NCI-H1417 treated with DMSO at 0.1 percent for 48 hours (cell line): ENCODE measurements around the gene FSIP1.

Source experiments
- DNase-seq: peaks from one replicate; lab custom pipeline; 2025; lab: John Stamatoyannopoulos, UW

The FSIP1 gene

DNA sequence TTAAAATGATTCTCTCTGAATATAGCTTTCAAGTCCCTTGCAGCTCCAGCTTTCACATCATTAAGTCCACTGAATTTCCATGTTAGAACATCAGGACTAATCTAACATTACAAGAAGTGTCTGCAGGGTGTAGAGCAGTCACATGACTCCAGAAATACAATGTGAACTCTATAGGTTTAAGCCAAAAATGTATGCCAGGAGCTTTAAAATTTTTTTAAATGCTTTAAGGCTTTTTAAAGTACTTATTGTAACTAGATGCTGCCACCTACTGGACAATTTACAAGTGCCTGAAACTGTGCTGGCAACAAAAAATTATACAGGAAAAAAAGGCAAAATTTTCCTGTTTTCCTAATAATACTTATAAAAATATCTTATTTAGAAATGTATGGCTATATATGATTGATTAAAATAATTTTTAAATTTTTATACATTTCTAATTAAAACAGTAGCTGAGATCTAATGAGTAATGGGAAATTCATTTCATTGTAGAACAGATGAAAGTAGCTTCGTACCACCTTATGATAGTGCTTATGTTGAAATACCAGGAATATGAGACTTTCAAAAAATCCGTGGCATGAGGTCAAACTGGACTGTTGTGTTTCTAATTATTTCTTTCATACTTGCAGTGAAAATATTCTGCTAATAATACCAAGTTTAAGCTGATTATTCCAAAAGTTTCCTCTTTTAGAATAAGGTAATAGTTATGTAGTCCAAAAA, 25.7 kb downstream of the FSIP1 start:
- no peak for DNase-seq

DNA sequence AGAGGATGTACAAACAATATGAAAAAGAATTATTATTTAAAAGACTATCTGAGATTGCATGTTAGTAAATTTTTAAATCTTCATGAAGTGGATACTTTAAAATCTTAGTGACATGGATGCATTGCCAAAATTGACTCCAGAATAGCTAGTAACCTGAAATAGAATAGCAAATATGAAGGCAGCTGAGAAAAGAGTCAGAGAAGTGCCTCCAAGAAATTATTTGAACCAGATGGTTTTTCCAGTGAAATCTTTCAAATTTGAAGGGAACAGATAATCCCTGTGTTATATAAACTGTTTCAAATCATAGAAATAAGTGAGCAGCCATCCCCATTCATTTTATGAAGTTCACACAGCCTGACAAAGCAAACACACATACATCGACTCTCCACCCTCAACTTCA, 29.6 kb downstream of the FSIP1 start:
- DNase-seq, result no peak

DNA sequence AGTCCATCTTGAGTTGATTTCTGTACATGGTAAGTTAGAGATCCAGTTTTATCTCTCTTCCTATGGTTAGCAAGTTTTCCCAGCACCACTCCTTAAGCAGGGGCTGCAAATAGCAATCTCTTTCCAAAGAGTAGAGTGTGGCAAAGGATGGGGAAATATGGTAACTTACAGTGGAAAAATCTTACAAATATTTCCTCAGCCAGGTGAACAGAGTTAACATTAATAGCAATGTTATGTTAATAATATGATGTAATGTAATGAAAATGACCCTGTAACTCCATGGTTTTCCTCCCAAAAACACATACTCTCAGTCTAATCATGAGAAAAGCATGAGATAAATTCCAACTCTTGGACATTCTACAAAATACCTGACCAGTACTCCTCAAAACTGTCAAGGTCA, 30.4 kb downstream of the FSIP1 start:
- no peak for DNase-seq

DNA sequence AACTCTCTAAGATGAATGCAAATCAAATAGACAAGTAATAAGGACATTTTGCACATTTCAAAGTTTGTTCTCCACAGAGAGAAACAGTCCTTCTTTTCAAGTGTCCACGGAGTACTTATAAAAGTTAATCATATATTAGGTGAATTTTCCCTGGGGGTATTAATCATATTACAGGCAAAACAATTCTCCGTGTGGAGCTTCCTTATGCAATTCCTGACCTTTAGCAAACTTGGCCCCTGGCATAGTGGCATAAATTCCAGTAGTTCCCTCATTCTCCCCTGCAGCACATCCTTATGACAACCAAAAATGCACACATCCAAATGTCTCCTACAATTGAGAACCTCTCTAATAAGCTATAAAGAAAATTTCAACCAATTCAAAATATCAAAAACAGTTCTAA, 34.4 kb downstream of the FSIP1 start:
- no peak for DNase-seq

DNA sequence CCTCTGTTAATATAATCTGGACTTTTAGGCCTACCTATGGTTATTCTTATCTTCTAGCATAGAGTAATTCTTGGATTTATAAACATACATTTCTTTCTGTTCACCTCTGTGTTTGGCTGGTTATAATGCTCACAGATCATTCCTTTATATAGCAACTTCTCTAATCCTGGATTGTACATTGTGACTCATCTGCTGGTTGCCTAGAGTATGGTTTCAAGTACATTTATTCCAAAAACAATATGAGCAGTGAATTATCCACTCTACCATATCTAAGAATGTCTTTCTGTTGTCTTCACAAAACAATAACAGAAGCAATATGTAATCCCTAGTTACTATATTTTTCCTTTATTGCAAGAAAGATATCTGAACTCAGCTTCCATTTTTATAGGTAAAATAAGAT, 35.3 kb downstream of the FSIP1 start:
- DNase-seq, result no peak

DNA sequence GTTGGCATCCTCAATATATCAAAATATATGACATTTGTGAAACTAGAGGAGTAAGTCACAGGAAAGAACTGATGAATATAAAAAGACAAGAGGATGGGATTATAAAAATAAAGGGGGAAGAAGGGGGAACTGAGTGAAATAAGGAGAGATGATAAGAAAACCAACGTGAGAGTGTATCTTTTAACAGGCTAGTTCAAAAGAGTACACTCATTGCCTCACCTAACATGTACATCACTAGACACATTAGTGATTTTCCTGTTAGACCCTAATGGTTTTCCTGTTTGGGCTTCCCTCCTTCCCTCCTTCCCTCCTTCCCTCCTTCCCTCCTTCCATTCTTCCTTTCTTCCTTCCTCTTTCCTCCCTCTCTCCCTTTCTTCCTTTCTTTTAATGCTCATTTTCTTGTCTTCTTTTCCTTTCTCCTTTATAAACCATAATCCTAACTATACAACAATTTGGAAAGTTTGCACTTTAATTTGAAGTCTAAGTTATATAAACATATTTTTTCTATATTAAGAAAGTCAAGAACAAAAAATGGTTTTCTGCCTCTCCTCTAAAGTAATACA, 35.8 kb downstream of the FSIP1 start:
- DNase-seq, result no peak

DNA sequence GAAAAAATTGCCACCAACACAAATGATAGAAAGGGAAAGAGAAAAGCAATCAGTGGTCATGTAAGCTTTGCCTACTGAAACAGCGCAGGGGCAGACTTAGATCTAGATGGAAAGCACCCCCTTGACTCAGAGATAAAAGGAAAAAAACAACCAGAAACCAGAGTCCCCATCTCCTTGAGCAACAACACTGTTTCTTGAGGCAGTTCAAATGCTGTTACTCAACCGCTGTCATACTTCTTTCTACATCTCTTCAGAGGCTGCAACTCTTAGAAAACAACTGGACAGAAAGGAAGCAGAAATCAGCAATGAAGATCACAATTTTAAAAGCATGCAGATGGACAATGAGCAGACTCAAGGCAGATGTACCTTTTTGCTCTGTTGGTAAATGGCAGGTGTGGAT, 36.5 kb downstream of the FSIP1 start:
- DNase-seq, result no peak

DNA sequence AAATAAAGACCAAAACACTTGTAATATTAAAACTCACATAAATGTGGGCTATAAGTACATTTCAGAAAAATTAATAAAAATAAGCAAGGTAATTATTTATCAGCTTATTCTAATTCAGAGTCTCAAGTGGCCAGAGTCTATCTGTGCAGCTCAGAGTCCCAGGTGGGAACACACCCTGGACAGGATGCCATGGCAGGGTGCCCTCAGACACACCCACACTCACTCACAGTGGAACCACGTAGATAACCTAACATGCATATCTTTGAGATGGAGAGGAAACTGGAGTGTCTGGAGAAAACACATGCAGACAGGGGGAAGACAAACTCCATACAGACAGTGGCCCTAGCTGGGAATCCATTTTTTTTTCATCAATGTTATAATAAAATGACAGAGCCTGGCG, 37.2 kb downstream of the FSIP1 start:
- no peak for DNase-seq

DNA sequence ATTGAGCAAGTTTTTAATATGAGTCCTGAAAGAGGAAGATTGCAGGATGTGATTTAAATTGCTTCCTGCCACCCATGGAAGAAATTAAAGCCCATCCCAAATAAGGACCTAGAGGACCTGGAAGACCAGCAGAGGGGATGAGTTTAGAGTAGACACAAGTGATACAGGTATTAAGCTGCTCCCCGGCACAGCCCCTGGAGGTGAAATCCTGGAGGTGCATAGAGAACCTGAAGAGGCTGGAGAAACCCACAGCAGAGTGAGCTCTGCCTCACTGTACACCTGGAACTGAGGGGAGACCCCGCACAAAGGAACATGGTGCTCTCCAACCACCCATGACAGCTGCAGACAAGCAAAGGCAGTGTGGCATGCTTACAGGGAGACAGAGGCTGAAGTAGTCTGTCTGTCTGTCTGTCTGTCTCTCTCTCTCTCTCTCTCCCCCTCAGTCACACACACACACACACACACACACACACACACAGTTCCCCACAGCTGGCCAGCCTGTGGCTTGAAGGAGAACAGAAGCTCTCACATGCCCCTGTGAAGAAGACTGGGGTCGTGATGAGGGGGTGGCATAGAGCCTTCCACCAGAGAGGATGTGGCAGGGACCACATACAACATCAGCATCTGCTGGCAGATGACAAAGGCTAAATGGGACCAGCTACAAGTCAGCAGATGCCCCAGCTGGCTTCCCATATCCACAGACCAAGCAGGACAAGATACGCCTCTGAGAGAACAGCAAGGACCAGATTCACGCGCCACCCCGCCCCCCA, 38.1 kb downstream of the FSIP1 start:
- DNase-seq, result no peak

DNA sequence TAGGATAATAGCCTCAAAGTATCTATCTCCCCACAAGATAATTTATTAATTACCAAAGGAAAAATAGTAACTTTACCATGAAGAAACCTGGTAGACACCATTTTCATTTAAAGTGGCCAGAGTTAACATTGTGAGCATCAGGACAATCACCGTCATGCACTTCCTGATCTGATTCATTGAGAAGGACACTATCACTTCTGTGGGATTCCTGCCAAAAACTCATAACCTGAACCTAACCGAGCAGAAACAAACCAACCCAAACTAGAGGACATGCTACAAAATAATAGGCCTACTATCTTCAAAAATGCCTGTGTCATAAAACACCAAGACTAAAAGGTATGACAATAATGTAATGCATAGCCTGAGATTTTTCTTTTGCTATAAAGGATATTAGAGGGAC, 39.0 kb downstream of the FSIP1 start:
- no peak for DNase-seq

DNA sequence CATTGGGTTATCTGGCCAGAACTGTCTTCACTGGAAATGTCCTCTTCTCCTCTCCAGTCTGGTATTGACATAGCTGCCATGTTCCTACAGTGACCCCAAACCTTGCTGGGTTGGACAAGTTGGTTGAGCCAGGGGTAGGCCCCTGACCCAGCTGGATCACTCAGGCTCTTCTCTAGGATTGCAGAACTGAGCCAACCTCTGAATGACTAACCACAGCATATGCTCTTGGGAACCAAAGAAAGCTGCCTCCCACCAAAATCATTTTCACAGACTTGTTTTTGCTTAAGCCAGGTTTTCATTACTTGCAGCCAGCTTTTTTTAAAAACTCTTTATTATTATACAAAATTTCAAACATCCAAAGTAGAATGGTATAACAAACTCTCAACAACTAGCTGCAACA, 41.4 kb downstream of the FSIP1 start:
- DNase-seq, result no peak

DNA sequence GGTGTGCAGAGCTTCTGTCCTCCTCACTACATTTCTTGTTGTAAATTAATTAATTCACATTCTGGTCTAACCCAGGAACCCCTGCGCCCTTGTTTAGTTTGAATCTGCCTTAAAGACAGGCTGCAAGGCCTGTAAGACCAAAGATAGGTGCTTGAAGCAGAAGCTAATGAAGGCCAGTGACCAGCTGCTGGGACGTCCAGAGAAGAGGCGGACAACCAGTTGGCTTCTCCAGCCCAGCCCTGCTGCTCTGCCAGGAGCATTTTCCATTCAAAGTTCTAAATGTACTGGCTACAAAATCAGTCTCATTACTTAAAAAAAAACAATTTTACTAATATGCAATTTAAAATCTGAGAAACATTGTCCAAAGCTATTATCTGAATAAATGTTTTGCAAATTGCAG, 43.6 kb downstream of the FSIP1 start:
- no peak for DNase-seq

DNA sequence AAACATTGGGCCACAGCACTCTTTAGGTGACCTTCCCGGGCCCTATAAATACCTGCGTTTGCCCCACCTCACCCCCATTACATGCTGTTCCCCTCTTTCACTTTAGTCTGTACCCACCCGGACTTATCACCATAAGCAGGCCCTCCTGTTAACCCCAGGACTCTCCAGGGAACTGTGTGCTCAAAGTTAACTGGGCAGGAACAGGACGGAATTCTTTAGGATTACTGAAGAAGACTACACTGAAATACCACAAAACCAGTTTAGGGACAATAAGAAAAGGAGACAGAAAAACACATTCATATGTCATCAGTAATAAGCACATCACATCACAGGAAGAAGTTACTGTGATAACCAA, 45.5 kb downstream of the FSIP1 start:
- no peak for DNase-seq

DNA sequence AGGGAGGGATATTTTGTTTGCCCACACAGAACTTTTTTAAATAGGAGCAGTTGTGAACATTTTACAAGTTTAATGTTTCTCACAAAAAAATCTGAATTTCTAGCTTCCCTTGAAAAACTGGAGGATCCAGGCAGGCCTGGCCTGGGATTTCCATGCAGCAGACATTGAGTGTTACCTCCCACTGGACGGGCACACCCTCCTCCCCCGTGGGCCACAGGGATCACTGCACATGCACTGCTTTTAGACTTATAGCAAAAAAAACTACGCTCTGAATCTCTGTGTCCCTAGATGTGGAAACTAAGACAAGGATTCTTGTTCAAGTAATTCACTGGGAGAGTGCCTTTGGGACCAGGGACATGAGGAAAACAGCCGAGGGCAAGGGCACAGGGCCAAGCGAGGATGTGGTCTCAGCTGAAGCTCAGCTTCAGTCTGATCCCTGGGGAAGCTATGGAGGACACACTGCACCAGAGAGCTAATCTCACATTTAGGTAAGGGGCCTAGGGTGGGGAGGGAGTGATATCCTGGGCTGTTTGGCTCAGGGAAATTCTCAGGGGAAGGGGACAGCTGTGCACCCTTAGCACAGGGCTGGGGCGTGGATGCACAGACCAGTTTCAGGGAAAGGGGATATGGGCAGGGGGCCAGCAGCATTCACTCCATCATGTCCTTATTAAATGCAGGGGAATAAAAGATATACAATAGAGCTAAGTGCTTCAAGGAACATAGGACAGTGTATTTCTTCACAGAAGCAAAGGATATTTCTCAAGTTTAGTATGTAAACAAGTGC, 46.0 kb downstream of the FSIP1 start:
- no peak for DNase-seq

DNA sequence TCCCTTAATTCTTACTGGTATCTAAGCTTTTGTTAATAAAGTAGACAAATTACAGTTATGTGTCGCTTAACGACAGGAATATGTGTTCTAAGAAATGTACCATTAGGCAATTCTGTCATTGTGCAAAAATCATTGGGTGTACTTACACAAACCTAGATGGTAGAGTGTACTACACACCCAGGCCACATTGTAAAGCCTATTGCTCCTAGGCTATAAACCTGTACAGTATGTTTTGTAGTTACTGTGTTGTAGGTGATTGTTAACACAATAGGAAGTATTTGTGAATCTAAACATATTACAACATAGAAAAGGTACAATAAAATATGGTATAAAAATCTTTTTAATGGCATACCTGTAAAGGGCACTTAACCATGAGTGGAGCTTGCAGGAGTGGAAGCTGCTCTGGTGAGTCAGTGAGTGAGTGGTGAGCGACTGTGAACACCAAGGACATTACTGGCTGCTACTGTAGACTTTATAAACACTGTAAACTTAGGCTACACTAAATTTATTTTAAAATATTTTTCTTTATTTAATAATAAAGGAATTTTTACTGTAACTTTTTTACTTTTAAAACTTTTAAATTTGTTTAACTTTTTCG, 47.4 kb downstream of the FSIP1 start:
- no peak for DNase-seq

DNA sequence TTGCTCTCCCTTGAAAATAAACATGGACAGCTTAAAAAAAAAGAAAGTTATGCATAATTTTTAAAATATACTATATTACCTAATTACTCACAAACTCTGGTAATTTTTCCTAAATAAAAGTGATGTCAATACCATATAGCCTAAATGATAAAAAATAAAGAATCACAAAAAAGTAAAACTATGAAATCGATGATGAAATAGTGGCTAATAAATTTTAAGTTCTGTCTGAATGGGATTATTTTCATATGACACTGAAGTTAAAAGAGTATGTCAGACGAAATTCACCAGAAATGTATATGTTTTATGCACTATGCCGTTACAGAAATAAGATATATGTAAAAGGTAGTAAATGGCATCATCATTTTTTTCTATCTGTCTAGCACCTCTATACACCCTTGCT, 51.4 kb downstream of the FSIP1 start:
- DNase-seq, result no peak

DNA sequence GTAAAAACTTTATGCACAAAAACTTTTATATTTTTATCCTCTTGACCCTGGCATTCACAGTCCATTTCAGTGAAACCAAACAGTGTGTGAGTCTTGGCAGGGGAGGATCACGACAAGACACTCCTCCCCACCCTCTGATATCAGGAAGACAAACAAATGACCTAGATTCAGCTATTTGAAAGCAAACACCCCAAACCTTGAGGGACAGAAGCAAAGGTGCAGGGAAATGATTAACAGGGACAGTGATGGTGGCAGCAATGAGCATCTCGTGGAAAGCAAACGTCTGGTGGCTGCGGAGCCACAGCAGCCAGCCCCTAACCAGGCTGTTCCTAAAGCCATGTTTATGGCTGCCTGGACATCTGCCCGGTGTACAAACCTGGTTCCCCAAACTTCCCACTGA, 52.1 kb downstream of the FSIP1 start:
- no peak for DNase-seq

DNA sequence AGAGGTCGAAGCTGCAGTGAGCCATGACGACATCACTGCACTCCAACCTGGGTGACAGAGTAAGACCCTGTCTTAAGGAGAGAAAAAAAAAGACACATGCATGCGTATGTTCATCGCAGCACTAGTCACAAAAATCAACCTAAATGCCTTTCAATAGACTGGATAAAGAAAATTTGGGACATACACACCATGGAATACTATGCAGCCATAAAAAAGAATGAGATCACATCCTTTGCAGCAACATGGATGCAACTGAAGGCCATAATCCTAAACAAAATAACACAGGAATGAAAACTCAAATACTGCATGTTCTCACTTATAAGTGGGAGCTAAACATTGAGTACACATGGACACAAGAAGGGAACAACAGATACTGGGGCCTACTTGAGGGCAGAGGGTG, 53.1 kb downstream of the FSIP1 start:
- DNase-seq, result no peak

DNA sequence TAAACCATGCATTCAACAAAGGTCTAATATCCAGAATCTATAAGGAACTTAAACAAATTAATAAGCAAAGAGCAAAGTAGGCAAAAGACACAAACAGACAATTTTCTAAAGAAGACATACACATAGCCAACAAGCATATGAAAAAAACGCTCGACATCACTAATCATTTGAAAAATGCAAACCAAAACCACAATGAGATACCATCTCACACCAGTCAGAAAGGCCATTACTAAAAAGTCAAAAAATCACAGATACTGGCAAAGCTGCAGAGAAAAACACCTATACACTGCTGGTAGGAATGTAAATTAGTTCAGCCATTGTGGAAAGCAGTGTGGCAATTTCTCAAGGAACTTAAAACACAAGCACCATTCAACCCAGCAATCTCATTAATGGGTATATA, 53.8 kb downstream of the FSIP1 start:
- DNase-seq, result no peak

DNA sequence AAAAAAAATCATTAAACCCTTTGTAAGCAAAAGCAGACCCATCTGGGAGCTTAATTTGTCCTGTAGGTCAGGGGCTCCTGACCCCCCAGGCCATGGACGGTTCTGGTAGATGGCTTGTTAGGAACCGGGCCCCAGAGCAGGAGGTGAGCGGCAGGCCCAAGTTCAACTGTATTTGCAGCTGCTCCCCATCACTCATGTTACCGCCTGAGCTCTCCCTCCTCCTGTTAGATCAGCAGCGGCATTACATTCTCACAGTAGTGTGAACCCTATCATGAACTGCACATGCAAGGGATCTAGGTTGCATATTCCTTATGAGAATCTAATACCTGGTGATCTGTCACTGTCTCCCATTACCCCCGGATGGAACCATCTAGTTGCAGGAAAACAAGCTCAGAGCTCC, 60.7 kb downstream of the FSIP1 start:
- DNase-seq, result no peak

DNA sequence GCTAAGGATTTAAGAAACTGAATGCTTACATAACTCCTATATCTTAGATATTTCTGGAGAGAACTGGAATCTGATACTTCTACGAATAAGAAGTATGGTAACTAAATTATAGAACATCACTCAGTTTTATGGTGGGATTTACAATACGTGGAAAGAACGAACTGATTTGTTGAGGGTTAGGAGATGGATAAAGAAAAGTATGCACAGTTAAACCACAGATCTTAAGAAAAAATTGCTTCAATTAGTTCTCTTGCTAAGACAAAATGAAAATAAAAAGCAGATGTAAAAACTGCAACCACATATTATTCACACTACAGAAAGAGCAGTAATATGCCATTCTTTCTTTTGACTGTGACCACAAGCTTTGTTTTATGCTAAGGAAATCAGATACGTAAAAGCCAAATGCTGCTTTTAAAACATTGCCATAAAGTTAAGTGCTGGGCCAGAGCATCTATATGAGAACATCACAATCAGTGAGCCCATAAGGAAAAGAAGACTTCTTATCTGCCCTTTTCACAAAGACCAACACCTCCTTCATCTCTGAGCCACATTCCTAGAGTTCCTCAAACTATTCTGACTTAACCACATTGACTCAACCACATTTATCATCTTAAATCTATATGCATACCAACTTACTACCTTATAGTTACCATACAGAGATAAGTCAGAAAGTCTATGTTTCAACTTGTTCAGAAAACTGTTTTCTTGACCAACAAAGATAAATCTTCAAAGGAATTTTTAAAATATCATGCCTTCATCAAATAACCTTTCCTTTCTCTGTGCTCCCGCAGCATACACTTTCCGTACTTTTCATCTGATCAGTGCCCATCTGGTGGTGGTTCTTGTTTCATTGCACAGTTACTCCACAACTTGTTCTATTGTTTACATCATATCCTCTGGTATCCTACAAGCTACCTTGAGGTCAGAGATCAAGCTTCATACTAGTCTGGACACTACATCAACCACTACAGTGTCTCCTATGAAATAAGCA, 61.7 kb downstream of the FSIP1 start:
- no peak for DNase-seq
